GM12878 (cell line): ENCODE results near the gene AGPAT4. TPM values are rescaled to one million over a fixed set of nuclear protein-coding genes. Genes with fewer than 3 reads are reported as not detected.

Experiments used
- ATAC-seq: fragments of 200-7000 bp; cut with Tn5 transposase; 3 replicates; pipeline ENCODE4 v1.9.1; 2020; ENCODE audit warnings: mild to moderate bottlenecking, moderate library complexity
- BruUV-seq: library from RNA; stranded (reverse); fragments of 400-500 nt; replicated peaks from 2 replicates; lab custom pipeline; 2021; lab: Mats Ljungman, UMichigan
- CTCF ChIA-PET: fragments of 300-600 bp; sonication (Branson Sonifier 250); formaldehyde crosslinking; extraction: SDS; loops from one replicate; lab custom pipeline; 2021; ENCODE audit warnings: inconsistent platforms; lab: Yijun Ruan, JAX
- POLR2A ChIA-PET: fragments of 350-600 bp; formaldehyde crosslinking; extraction: SDS; loops from one replicate; lab custom pipeline; 2021; ENCODE audit warnings: inconsistent platforms; lab: Charles Lee
- RAD21 ChIA-PET: fragments of 300-600 bp; sonication (Branson Sonifier 250); formaldehyde crosslinking; loops from one replicate; lab custom pipeline; 2023; ENCODE audit warnings: antibody characterized with exemption; ENCODE audit not compliant: unreplicated experiment; lab: Charles Lee
- SMC1A ChIA-PET: fragments of 300-600 bp; sonication (Branson Sonifier 250); formaldehyde crosslinking; loops from one replicate; lab custom pipeline; 2023; ENCODE audit not compliant: unreplicated experiment, uncharacterized antibody; lab: Charles Lee
- DNase-seq: peaks from one replicate; pipeline ENCODE4 v3.0.0-alpha.2; 2011; ENCODE audit warnings: low read depth, low spot score
- FAIRE-seq: peaks from 3 replicates; lab custom pipeline; 2011; peaks lifted over from hg19 to GRCh38; lab: Jason Lieb, UNC
- H2AFZ ChIP-seq: 2 replicates; pipeline ENCODE4 v1.6.0; 2011; ENCODE audit warnings: low read depth, low read length, control low read depth; ENCODE audit not compliant: control insufficient read depth
- H3K27ac ChIP-seq: 2 replicates; pipeline ENCODE4 v1.5.1; 2011; ENCODE audit warnings: control low read depth; ENCODE audit not compliant: control insufficient read depth, insufficient read depth
- H3K27me3 ChIP-seq, 2 experiments: replicated peaks in 1 of 2; 2 replicates each; pipeline versions ENCODE4 v1.6.0 to v1.6.1; 2011; ENCODE audit warnings: low read length in 1 of 2; ENCODE audit not compliant: control insufficient read depth in 2 of 2, insufficient read depth in 2 of 2
- H3K36me3 ChIP-seq, 2 experiments: 2 replicates each; pipeline ENCODE4 v1.5.1; 2011; ENCODE audit warnings: low read length in 1 of 2; ENCODE audit not compliant: control insufficient read depth in 2 of 2, insufficient read depth in 2 of 2
- H3K4me1 ChIP-seq: 2 replicates; pipeline ENCODE4 v1.6.1; 2011; ENCODE audit warnings: mild to moderate bottlenecking, low read length, moderate library complexity, mixed read lengths; ENCODE audit not compliant: control insufficient read depth, insufficient read depth
- H3K4me2 ChIP-seq: 2 replicates; pipeline ENCODE4 v1.6.0; 2011; ENCODE audit warnings: control low read depth; ENCODE audit not compliant: control insufficient read depth, insufficient read depth
- H3K4me3 ChIP-seq: fragments of 200-600 bp; sonication (generic); 2 replicates; pipeline ENCODE4 v1.5.1; 2016
- H3K79me2 ChIP-seq: 2 replicates; pipeline ENCODE4 v1.6.0; 2011; ENCODE audit warnings: low read length; ENCODE audit not compliant: control insufficient read depth, insufficient read depth
- H3K9ac ChIP-seq: 2 replicates; pipeline ENCODE4 v1.8.0; 2011; ENCODE audit warnings: low read length, control low read depth, mixed read lengths; ENCODE audit not compliant: control insufficient read depth, insufficient read depth
- H3K9me3 ChIP-seq: replicated peaks from 3 replicates; pipeline ENCODE4 v1.5.1; 2011; ENCODE audit warnings: mild to moderate bottlenecking, low read length; ENCODE audit not compliant: control insufficient read depth, insufficient read depth
- H4K20me1 ChIP-seq: 2 replicates; pipeline ENCODE4 v1.6.0; 2011; ENCODE audit not compliant: control insufficient read depth, insufficient read depth
- CBX3 ChIP-seq: fragments of 200-600 bp; sonication (generic); IDR thresholded peaks from 2 replicates; pipeline ENCODE4 v1.6.1; 2016; ENCODE audit warnings: low read depth, borderline replicate concordance
- JUNB ChIP-seq: IDR thresholded peaks from 2 replicates; pipeline ENCODE4 v1.6.1; 2016; ENCODE audit warnings: antibody characterized with exemption, mild to moderate bottlenecking
- PAX8 ChIP-seq: fragments of 450-650 bp; IDR thresholded peaks from 2 replicates; pipeline ENCODE4 v1.6.1; 2017; ENCODE audit warnings: mild to moderate bottlenecking, moderate library complexity
- RCOR1 ChIP-seq: conservative IDR thresholded peaks from 2 replicates; pipeline ENCODE4 v1.6.1; 2012; ENCODE audit warnings: low read depth, low read length, improper control_type of control experiment
- SMARCA5 ChIP-seq: fragments of 450-650 bp; IDR thresholded peaks from 2 replicates; pipeline ENCODE4 v1.6.1; 2017; ENCODE audit warnings: mild to moderate bottlenecking
- SP1 ChIP-seq: IDR thresholded peaks from one replicate; pipeline ENCODE4 v1.6.1; 2011; ENCODE audit warnings: low read depth, low read length
- ZNF592 ChIP-seq: fragments of 450-650 bp; IDR thresholded peaks from 2 replicates; pipeline ENCODE4 v1.6.1; 2017; ENCODE audit warnings: mild to moderate bottlenecking, moderate library complexity
- WGBS: methylation state at CpG from one replicate; pipeline ENCODE4 v1.1.6; 2016; ENCODE audit warnings: low lambda C conversion rate; ENCODE audit not compliant: insufficient replicate concordance, insufficient coverage; ENCODE audit errors: missing lambda C conversion rate; 5-methylcytosine and 5-hydroxymethylcytosine counted together
- in situ Hi-C: fragments of 300-500 bp; cut with MboI; formaldehyde crosslinking; loops from 9 replicates; pipeline ENCODE4 v1.14.3; 2018; ENCODE audit warnings: mixed read lengths
- intact Hi-C: fragments of 100-400 bp; cut with micrococcal nuclease; formaldehyde crosslinking; loops from one replicate; pipeline ENCODE4 v1.14.2; 2022; ENCODE audit not compliant: unreplicated experiment
- polyA plus RNA-seq, 11 experiments: library from polyadenylated mRNA; depleted of rRNA in 4 of 11; unstranded in 6 of 11; stranded (reverse) in 5 of 11; fragments of >200 nt; fragmentation: Nextera tagmentation in 4 of 11; fragmentation: Illumina TruSeq in 1 of 11; extraction: Ambion mirVana in 4 of 11; extraction: Trizol in 1 of 11; gene quantifications; 1 replicate in 1 of 11; 2 replicates in 10 of 11; pipeline versions ENCODE4 v1.2.1 to v1.2.3, GENCODE V29; 2011 to 2016; ENCODE audit warnings: inconsistent platforms in 2 of 11, missing spikeins in 2 of 11, low read depth in 1 of 11
- total RNA-seq, 4 experiments: library from RNA; depleted of rRNA in 3 of 4; stranded (reverse); fragments of >200 nt in 3 of 4; fragmentation: Illumina TruSeq in 1 of 4; extraction: Trizol in 1 of 4; gene quantifications; 2 replicates each; pipeline versions ENCODE4 v1.2.1 to v1.2.3, GENCODE V29; 2013 to 2021
- TF ChIP-seq, protein P1 (sequence below): fragments of 450-650 bp; formaldehyde crosslinking; IDR thresholded peaks from 2 replicates; pipeline ENCODE4 v1.5.0; 2022; ENCODE audit warnings: mild to moderate bottlenecking, missing genetic modification characterization
- TF ChIP-seq, protein P2 (sequence below): IDR thresholded peaks from 2 replicates; pipeline ENCODE4 v1.6.1; 2011; ENCODE audit warnings: mild to moderate bottlenecking, low read depth, low read length, moderate library complexity; ENCODE audit not compliant: insufficient replicate concordance
- TF ChIP-seq, protein P3 (sequence below): IDR thresholded peaks from 2 replicates; pipeline ENCODE4 v1.6.1; 2011; ENCODE audit warnings: low read depth, low read length, improper control_type of control experiment, borderline replicate concordance

The AGPAT4 gene
- total and polyA plus RNA-seq, 10 of the 15 experiments (the other 5 are each of a cell fraction or from before 2014, with no cell fraction given), result 0.34 to 2.2 (median 1.3) TPM

DNA sequence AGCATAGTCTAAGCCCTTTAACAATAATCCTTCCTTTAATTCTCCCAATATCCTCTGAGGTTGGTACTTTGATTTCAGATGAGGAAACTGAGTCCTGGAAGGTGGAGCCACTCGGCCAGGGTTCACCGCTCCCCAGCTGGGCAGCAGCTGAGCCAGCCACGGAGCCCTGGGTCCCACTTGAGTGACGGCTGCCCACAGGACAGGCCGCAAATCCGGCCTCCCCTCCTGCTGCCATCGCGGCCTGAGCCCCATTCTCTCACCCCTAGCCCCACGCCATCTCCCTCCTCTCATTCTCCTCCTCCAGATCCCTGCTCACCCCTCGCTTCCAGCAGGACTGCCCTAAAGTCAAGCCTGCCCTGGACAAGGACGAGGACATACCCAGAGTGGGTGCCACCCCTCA is 41.4 kb downstream of the AGPAT4 start:
- POLR2A ChIA-PET, result no interaction called here
- TF ChIP-seq PAX8, result no peak
- TF ChIP-seq SP1, result no peak
- no peak for TF ChIP-seq JUNB
- no peak for TF ChIP-seq ZNF592
- TF ChIP-seq, protein P1, sequence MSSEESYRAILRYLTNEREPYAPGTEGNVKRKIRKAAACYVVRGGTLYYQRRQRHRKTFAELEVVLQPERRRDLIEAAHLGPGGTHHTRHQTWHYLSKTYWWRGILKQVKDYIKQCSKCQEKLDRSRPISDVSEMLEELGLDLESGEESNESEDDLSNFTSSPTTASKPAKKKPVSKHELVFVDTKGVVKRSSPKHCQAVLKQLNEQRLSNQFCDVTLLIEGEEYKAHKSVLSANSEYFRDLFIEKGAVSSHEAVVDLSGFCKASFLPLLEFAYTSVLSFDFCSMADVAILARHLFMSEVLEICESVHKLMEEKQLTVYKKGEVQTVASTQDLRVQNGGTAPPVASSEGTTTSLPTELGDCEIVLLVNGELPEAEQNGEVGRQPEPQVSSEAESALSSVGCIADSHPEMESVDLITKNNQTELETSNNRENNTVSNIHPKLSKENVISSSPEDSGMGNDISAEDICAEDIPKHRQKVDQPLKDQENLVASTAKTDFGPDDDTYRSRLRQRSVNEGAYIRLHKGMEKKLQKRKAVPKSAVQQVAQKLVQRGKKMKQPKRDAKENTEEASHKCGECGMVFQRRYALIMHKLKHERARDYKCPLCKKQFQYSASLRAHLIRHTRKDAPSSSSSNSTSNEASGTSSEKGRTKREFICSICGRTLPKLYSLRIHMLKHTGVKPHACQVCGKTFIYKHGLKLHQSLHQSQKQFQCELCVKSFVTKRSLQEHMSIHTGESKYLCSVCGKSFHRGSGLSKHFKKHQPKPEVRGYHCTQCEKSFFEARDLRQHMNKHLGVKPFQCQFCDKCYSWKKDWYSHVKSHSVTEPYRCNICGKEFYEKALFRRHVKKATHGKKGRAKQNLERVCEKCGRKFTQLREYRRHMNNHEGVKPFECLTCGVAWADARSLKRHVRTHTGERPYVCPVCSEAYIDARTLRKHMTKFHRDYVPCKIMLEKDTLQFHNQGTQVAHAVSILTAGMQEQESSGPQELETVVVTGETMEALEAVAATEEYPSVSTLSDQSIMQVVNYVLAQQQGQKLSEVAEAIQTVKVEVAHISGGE (CRISPR knock-in tag), result no peak
- TF ChIP-seq SMARCA5, result no peak
- no peak for TF ChIP-seq RCOR1
- TF ChIP-seq, protein P2, sequence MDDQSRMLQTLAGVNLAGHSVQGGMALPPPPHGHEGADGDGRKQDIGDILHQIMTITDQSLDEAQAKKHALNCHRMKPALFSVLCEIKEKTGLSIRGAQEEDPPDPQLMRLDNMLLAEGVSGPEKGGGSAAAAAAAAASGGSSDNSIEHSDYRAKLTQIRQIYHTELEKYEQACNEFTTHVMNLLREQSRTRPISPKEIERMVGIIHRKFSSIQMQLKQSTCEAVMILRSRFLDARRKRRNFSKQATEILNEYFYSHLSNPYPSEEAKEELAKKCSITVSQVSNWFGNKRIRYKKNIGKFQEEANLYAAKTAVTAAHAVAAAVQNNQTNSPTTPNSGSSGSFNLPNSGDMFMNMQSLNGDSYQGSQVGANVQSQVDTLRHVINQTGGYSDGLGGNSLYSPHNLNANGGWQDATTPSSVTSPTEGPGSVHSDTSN, result no peak
- TF ChIP-seq CBX3, result no peak
- TF ChIP-seq, protein P3, sequence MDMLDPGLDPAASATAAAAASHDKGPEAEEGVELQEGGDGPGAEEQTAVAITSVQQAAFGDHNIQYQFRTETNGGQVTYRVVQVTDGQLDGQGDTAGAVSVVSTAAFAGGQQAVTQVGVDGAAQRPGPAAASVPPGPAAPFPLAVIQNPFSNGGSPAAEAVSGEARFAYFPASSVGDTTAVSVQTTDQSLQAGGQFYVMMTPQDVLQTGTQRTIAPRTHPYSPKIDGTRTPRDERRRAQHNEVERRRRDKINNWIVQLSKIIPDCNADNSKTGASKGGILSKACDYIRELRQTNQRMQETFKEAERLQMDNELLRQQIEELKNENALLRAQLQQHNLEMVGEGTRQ, result no peak
- no peak overlapping the region for H3K9ac ChIP-seq
- H3K4me1 ChIP-seq, result peaks cover 10% of the 10 kb centered on the region; the same call in 1 of the 2 replicates
- H3K36me3 ChIP-seq, result no peaks in the 10 kb centered on the region
- H4K20me1 ChIP-seq, result no peaks in the 10 kb centered on the region
- H3K27me3 ChIP-seq, result no peaks in the 10 kb centered on the region
- H3K27ac ChIP-seq, result no peak overlapping the region
- no peak overlapping the region for H2AFZ ChIP-seq
- no peaks in the 10 kb centered on the region for H3K79me2 ChIP-seq
- no peak overlapping the region for H3K4me3 ChIP-seq
- SMC1A ChIA-PET, result no interaction called here
- ATAC-seq (no peak), FAIRE-seq (no peak), DNase-seq (no peak)
- BruUV-seq, result no TSS peak
- WGBS, result 79% methylated on average over 11 of the region's 11 CpGs
- no peak overlapping the region for H3K4me2 ChIP-seq
- H3K9me3 ChIP-seq, result no peaks in the 10 kb centered on the region
- RAD21 ChIA-PET, result interaction anchor here (0.8 kb wide), 1 partner anchor 140 kb away, joined by 3 read pairs; no protein-coding TSS in a partner anchor
- CTCF ChIA-PET, result no interaction called here
- intact Hi-C loops, result no loop called here
- in situ Hi-C loops, result no loop called here
